IPS-18c (cell line): ENCODE measurements around the gene SLC26A1.
"Not testable (repeated sequence)": the region's sequence is repeated elsewhere in the genome, so short reads cannot be mapped to it uniquely, and the experiment has no call there.

Experiments
- H3K4me3 ChIP-seq: 2 replicates; pipeline ENCODE4 v1.7.0; 2013; ENCODE audit warnings: low read depth, mild to moderate bottlenecking, low read length, moderate library complexity; ENCODE audit not compliant: insufficient read depth
- H3K9me3 ChIP-seq: one replicate; pipeline ENCODE4 v1.6.1; 2013; ENCODE audit warnings: mild to moderate bottlenecking, low read length, moderate library complexity; ENCODE audit not compliant: control insufficient read depth, insufficient read depth

Gene SLC26A1

GRCh38 chr4:976016-976415 is 17.2 kb downstream of the SLC26A1 start:
- not testable (repeated sequence) for H3K9me3 ChIP-seq, H3K4me3 ChIP-seq

- Histone ChIP-seq H3K4me3 (no peak overlapping the region), H3K9me3 (no peaks in the 10 kb centered on the region)
These were observed 18.5 kb downstream of the SLC26A1 start for GRCh38 chr4:974668-975067.

- Histone ChIP-seq H3K4me3 (peak within 1 kb of the TSS; percentile 70), H3K9me3 (peaks cover 2% of the 10 kb centered on the region)
These were observed 19.5 kb downstream of the SLC26A1 start, which contains the start of gene DGKQ for GRCh38 chr4:973431-974397. TSS of gene DGKQ (minus strand) at chr4:973569. CDS start at chr4:973482, 87 bp downstream.

GRCh38 chr4:972651-973424 is 20.4 kb downstream of the SLC26A1 start:
- Histone ChIP-seq H3K4me3 (peak overlapping the region; percentile 70), H3K9me3 (peaks cover 2% of the 10 kb centered on the region)

GRCh38 chr4:971666-972500 is 21.3 kb downstream of the SLC26A1 start:
- peaks cover 2% of the 10 kb centered on the region for H3K9me3 ChIP-seq
- H3K4me3 ChIP-seq, result no peak overlapping the region

GRCh38 chr4:970854-971520 is 22.2 kb downstream of the SLC26A1 start:
- Histone ChIP-seq H3K9me3 (peaks cover 2% of the 10 kb centered on the region), H3K4me3 (no peak overlapping the region)

- Histone ChIP-seq H3K9me3 (peaks cover 2% of the 10 kb centered on the region), H3K4me3 (no peak overlapping the region)
These were observed 23.0 kb downstream of the SLC26A1 start for GRCh38 chr4:970046-970745.

GRCh38 chr4:968621-969394 is 24.4 kb downstream of the SLC26A1 start:
- H3K9me3 ChIP-seq, result peaks cover 2% of the 10 kb centered on the region
- no peak overlapping the region for H3K4me3 ChIP-seq

- Histone ChIP-seq H3K4me3 (no peak overlapping the region), H3K9me3 (peaks cover 2% of the 10 kb centered on the region)
These were observed 25.0 kb downstream of the SLC26A1 start for GRCh38 chr4:968221-968620.

- Histone ChIP-seq H3K4me3 (peak overlapping the region; percentile 41), H3K9me3 (peaks cover 2% of the 10 kb centered on the region)
These were observed 25.8 kb downstream of the SLC26A1 start for GRCh38 chr4:967113-968104.

GRCh38 chr4:966266-967112 is 26.7 kb downstream of the SLC26A1 start:
- H3K4me3 ChIP-seq, result no peak overlapping the region
- H3K9me3 ChIP-seq, result peaks cover 2% of the 10 kb centered on the region

- peaks cover 2% of the 10 kb centered on the region for H3K9me3 ChIP-seq
- no peak overlapping the region for H3K4me3 ChIP-seq
These were observed 27.5 kb downstream of the SLC26A1 start for GRCh38 chr4:965766-966134.

- Histone ChIP-seq H3K4me3 (no peak overlapping the region), H3K9me3 (peaks cover 2% of the 10 kb centered on the region)
These were observed 28.0 kb downstream of the SLC26A1 start for GRCh38 chr4:965048-965765.
